WTC11 (cell line): ENCODE results near the gene FAM131C.

Experiments
- CREM ChIP-seq: sonication (generic); formaldehyde crosslinking; IDR thresholded peaks from 2 replicates; pipeline ENCODE4 v1.8.1; 2022; ENCODE audit warnings: mild to moderate bottlenecking, missing genetic modification reagents, moderate library complexity
- CTCF ChIP-seq: fragments of 200-600 bp; IDR thresholded peaks from 2 replicates; pipeline ENCODE4 v1.8.0; 2022; ENCODE audit warnings: antibody characterized with exemption
- E2F1 ChIP-seq: sonication (generic); formaldehyde crosslinking; IDR thresholded peaks from 2 replicates; pipeline ENCODE4 v1.8.0; 2022; ENCODE audit warnings: mild to moderate bottlenecking, missing genetic modification reagents
- ELF4 ChIP-seq: sonication (generic); formaldehyde crosslinking; IDR thresholded peaks from 2 replicates; pipeline ENCODE4 v1.8.1; 2022; ENCODE audit warnings: low read depth, mild to moderate bottlenecking, moderate library complexity, missing genetic modification reagents
- ESRRA ChIP-seq: sonication (generic); formaldehyde crosslinking; IDR thresholded peaks from 2 replicates; pipeline ENCODE4 v1.8.1; 2022; ENCODE audit warnings: mild to moderate bottlenecking, missing genetic modification reagents, borderline replicate concordance
- FOXP1 ChIP-seq: sonication (generic); formaldehyde crosslinking; IDR thresholded peaks from 2 replicates; pipeline ENCODE4 v1.8.0; 2022; ENCODE audit warnings: missing genetic modification reagents, mild to moderate bottlenecking, moderate library complexity, borderline replicate concordance
- GTF2I ChIP-seq: fragments of 250-450 bp; sonication (Bioruptor Pico); conservative IDR thresholded peaks from 2 replicates; pipeline ENCODE4 v1.4.0; 2021; ENCODE audit warnings: mild to moderate bottlenecking
- NR2C2 ChIP-seq: sonication (generic); formaldehyde crosslinking; IDR thresholded peaks from 2 replicates; pipeline ENCODE4 v1.8.0; 2022; ENCODE audit warnings: mild to moderate bottlenecking, missing genetic modification reagents
- SMAD3 ChIP-seq: sonication (generic); formaldehyde crosslinking; IDR thresholded peaks from 2 replicates; pipeline ENCODE4 v1.8.0; 2022; ENCODE audit warnings: missing genetic modification reagents, mild to moderate bottlenecking, borderline replicate concordance
- USF1 ChIP-seq: sonication (generic); formaldehyde crosslinking; IDR thresholded peaks from 2 replicates; pipeline ENCODE4 v1.8.0; 2022; ENCODE audit warnings: mild to moderate bottlenecking, missing genetic modification reagents
- USF2 ChIP-seq: sonication (generic); formaldehyde crosslinking; IDR thresholded peaks from 2 replicates; pipeline ENCODE4 v1.8.1; 2023; ENCODE audit warnings: mild to moderate bottlenecking, missing genetic modification reagents, moderate library complexity

- TF ChIP-seq CTCF (no peak), ELF4 (no peak), GTF2I (CRISPR knock-in tag) (no peak), USF2 (CRISPR knock-in tag) (no peak), SMAD3 (CRISPR knock-in tag) (no peak), USF1 (no peak), CREM (CRISPR knock-in tag) (no peak), ESRRA (CRISPR knock-in tag) (no peak), NR2C2 (CRISPR knock-in tag) (no peak), E2F1 (no peak), FOXP1 (no peak)
These were observed 26.6 kb downstream of the FAM131C start for GRCh38 chr1:16046842-16047241.
